Measurements from ENCODE around the gene HCN4. TPM values are rescaled to one million over a fixed set of nuclear protein-coding genes. Genes with fewer than 3 reads are reported as not detected.

The HCN4 gene
- total RNA-seq, 4 donors from 2014 or later, result not detected

DNA sequence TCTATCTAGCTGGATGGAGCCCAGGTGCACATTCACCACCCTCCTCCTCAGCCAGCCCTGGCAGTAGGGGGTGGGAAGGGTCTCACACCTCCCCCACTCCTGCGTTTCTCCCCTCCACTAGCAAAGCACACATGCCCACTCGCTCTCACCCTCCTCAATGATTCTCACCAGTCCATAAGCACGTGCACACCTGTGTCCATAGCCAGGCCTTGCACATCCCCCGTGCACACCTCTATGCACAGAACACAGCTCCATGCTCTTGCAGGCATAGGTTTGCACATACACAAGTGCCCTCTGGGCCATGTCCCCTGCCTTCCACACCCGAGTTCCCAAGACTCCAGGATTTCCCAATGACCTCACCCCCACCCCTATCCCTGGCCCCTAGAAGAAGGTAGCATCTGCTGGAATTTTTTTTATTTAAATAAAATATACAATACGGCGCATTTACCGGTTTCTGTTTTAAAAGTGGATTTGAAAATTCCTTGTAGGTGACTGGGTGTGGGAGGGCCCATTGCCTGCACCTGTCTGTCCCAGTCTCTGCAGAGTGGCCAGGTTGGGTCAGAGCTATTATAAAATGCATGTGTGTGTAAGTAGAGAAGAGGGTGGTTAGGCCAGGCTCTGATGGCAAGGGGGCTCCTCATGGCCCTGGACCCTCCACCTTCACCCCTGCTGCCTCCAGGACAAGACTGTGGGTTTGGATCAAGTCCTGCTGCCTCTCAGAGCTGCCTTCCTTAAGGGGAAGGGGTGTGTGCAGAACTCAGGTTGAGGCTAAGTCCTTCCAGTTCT lies 49.1 kb downstream of the HCN4 start:
- H3K9me3 ChIP-seq, result no peaks in the 10 kb centered on the region
- H3K27ac ChIP-seq, result no peak overlapping the region
- intact Hi-C loops (cut with DNase I), result no loop called here
- TF ChIP-seq, protein P1, sequence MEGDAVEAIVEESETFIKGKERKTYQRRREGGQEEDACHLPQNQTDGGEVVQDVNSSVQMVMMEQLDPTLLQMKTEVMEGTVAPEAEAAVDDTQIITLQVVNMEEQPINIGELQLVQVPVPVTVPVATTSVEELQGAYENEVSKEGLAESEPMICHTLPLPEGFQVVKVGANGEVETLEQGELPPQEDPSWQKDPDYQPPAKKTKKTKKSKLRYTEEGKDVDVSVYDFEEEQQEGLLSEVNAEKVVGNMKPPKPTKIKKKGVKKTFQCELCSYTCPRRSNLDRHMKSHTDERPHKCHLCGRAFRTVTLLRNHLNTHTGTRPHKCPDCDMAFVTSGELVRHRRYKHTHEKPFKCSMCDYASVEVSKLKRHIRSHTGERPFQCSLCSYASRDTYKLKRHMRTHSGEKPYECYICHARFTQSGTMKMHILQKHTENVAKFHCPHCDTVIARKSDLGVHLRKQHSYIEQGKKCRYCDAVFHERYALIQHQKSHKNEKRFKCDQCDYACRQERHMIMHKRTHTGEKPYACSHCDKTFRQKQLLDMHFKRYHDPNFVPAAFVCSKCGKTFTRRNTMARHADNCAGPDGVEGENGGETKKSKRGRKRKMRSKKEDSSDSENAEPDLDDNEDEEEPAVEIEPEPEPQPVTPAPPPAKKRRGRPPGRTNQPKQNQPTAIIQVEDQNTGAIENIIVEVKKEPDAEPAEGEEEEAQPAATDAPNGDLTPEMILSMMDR (IDR thresholded peaks at IDR 0.05), result no peak
- no peak for TF ChIP-seq POLR2A (IDR thresholded peaks at IDR 0.05)
- WGBS, 2 donors, result 68 to 73% methylated on average over 7 to 8 of the region's 8 CpGs
- peaks cover 0 to 66% (median 0%) of the 10 kb centered on the region in 4 donors for H3K27me3 ChIP-seq
- H3K36me3 ChIP-seq, result no peaks in the 10 kb centered on the region
- no peaks in the 10 kb centered on the region for H3K4me1 ChIP-seq
- DNase-seq, result no peak
- no peak overlapping the region for H3K4me3 ChIP-seq

- Histone ChIP-seq H3K9me3 (no peaks in the 10 kb centered on the region), H3K27ac (no peak overlapping the region), H3K4me1 (no peaks in the 10 kb centered on the region), H3K4me3 (no peak overlapping the region), H3K36me3 (no peaks in the 10 kb centered on the region), H3K27me3 (peaks cover 0 to 56% (median 0%) of the 10 kb centered on the region in 4 donors)
- intact Hi-C loops (cut with DNase I), result no loop called here
- 39 to 44% methylated on average over 3 to 8 of the region's 42 CpGs for WGBS, 2 donors
- TF ChIP-seq POLR2A (IDR thresholded peaks at IDR 0.05), result no peak
- TF ChIP-seq, protein P1 (IDR thresholded peaks at IDR 0.05), result no peak
- no peak for DNase-seq
Observed at GRCh38 chr15:73318463-73319351, 50.1 kb downstream of the HCN4 start.

DNA sequence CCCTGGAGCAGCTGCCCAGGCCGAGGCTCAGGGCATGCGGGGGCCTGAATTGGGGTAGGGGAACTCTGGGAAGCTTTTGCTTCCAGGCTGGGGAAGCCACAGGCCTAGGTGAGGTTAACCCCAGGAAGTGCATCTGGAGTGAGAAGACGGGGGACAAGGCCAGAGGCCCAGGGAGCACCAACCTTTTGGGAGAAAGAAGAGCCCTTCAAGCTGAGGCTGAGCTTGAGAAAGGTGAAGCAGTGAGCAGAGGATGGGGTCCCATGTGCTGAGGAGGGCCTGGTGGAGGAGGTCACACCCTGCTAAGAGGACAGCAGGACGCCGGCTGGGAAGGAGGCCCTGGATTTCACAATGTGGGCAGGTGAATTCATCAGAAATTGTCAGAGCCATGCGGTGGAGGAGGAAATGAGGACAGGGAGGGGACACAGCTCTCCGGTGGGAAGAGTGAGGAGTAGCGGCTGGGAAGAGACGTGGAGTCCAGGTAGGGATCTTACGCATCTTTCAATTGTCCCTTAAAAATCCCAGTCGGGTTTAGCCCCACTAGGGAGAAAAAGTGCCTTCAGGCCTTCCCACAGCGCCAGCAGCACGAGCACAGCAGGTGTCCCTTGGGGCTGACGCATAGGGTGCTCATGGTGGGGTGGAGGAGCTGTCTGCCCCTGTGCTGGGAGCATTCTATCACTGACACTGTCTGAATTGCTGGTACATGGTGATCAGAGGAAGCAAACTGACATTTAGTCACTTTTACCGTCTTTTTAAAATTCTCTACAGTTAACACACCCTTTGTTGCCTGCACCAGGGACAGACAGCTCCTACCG lies 50.9 kb downstream of the HCN4 start:
- H3K36me3 ChIP-seq, result no peaks in the 10 kb centered on the region
- whole genome bisulfite sequencing, 2 donors, result 72 to 73% methylated on average over 15 of the region's 16 CpGs
- TF ChIP-seq, protein P1 (IDR thresholded peaks at IDR 0.05), result no peak
- no peak for TF ChIP-seq POLR2A (IDR thresholded peaks at IDR 0.05)
- no peaks in the 10 kb centered on the region for H3K4me1 ChIP-seq
- H3K4me3 ChIP-seq, result no peak overlapping the region
- H3K27me3 ChIP-seq, result peaks cover 0 to 48% (median 0%) of the 10 kb centered on the region in 4 donors
- no peak for DNase-seq
- intact Hi-C loops (cut with DNase I), result no loop called here
- H3K9me3 ChIP-seq, result no peaks in the 10 kb centered on the region
- no peak overlapping the region for H3K27ac ChIP-seq

GRCh38 chr15:73313861-73314260 lies 54.9 kb downstream of the HCN4 start:
- WGBS, 2 donors, result 52% methylated on average over 2 of the region's 2 CpGs
- H3K4me1 ChIP-seq, result no peaks in the 10 kb centered on the region
- TF ChIP-seq, protein P1 (IDR thresholded peaks at IDR 0.05), result no peak
- TF ChIP-seq POLR2A (IDR thresholded peaks at IDR 0.05), result no peak
- H3K27me3 ChIP-seq, result peaks cover 0 to 12% (median 0%) of the 10 kb centered on the region in 4 donors
- H3K9me3 ChIP-seq, result no peaks in the 10 kb centered on the region
- intact Hi-C loops (cut with DNase I), result no loop called here
- no peak for DNase-seq
- H3K4me3 ChIP-seq, result no peak overlapping the region
- H3K27ac ChIP-seq, result no peak overlapping the region
- no peaks in the 10 kb centered on the region for H3K36me3 ChIP-seq

All from esophagus squamous epithelium (tissue), 5 donors.